Left lung (tissue), 10 donors: ENCODE measurements around the gene POMT1. TPM values are rescaled to one million over a fixed set of nuclear protein-coding genes. Genes with fewer than 3 reads are reported as not detected.

Experiments
- ATAC-seq: fragments of 200-7000 bp; cut with Tn5 transposase; one replicate; pipeline ENCODE4 v1.9.1; 2020; ENCODE audit warnings: moderate library complexity
- DNase-seq, 4 donors: peaks; one replicate each; pipeline ENCODE4 v3.0.0-alpha.2; 2013 to 2020
- H3K27ac ChIP-seq, 2 donors: fragments of 200-600 bp; sonication (generic) in 1 of 2; one replicate each; pipeline versions ENCODE4 v1.5.0 to v1.8.0; 2020 to 2021
- H3K27me3 ChIP-seq, 2 donors: fragments of 200-600 bp; sonication (generic) in 1 of 2; one replicate each; pipeline versions ENCODE4 v1.5.0 to v1.8.0; 2020 to 2021
- H3K36me3 ChIP-seq, 2 donors: fragments of 200-600 bp; sonication (generic) in 1 of 2; one replicate each; pipeline versions ENCODE4 v1.5.0 to v1.8.0; 2020 to 2021
- H3K4me1 ChIP-seq, 2 donors: fragments of 200-600 bp; one replicate each; pipeline ENCODE4 v1.8.0; 2021
- H3K4me3 ChIP-seq, 2 donors: fragments of 200-600 bp; sonication (generic) in 1 of 2; one replicate each; pipeline versions ENCODE4 v1.5.0 to v1.8.0; 2020 to 2021; ENCODE audit warnings: mild to moderate bottlenecking in 1 of 2
- H3K9me3 ChIP-seq, 2 donors: fragments of 200-600 bp; sonication (generic) in 1 of 2; one replicate each; pipeline versions ENCODE4 v1.5.0 to v1.8.0; 2020 to 2021
- intact Hi-C, 2 donors: fragments of 100-400 bp; cut with DNase I; formaldehyde crosslinking; loops; one replicate each; pipeline versions ENCODE4 v1.11.2 to v1.14.2; 2022
- polyA plus RNA-seq, 6 donors: library from polyadenylated mRNA; unstranded; fragments of 120-200 nt; gene quantifications; one replicate each; pipeline ENCODE4 v1.2.1, GENCODE V29; 2013; ENCODE audit not compliant: insufficient read length in 6 of 6
- total RNA-seq, 2 donors: library from RNA; stranded (reverse); fragmentation: NEBNext Ultra II Directional; extraction: Animal tissue kit (Norgen Biotek cat#: 25700); gene quantifications; one replicate each; pipeline ENCODE4 v1.2.1, GENCODE V29; 2021
- TF ChIP-seq, protein P1 (sequence below), 2 donors: fragments of 200-600 bp; sonication (generic) in 1 of 2; IDR thresholded peaks; one replicate each; pipeline versions ENCODE4 v1.5.0 to v1.8.0; 2021; ENCODE audit warnings: antibody characterized with exemption in 2 of 2
- donor health status: DM: no; HTN: yes; CAD: no.
- donor health status: DM: no; HTN: no; CAD: no.

The POMT1 gene
- total and polyA plus RNA-seq, 8 donors: 20.3 to 56.9 (median 39.2) TPM

DNA sequence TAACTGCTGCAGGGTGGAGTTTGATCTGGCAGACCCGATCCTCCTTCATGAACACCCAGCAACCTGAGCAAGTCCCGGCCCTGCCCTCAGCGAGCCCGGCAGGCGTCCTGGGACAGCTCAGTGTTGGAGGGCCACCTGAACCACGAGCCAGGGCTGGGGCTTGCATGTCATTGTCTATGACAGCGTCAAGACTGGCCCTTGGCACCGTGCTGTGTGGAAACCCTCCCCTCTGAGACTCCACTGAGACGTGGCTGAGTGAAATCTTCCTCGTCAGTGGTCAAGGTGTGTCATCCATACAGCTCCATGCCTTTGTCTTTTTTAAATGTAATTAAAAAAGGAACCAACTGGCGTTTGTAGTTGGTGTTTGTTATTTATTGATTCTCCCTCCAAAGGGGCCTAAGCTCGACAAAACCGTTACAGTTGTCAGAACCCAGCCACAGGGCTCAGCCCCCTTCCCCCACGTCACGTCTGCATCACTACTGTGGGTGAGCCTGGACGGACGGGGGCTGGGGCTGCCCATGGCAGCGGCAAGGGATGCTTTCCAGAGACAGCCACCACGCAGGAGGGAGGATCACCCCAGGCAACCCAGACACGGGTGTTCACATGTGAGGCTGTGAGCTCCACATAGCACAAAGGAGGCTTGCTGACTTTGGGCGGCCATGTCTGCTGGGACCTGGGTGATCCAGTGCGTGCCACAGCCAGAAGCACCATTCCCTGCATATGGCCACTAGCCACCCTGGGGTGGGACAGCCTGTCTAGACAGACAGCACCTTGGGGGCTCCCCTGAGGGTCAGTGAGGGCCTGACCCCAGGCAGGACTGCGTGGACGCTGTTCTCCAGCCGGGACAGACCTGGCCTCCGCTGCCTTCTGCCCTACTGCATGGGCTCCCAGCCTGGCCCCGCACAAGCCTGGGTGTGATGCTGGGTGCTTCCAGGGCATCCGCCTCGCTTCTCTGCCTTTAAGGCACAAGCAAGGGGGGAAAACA, 21.0 kb downstream of the POMT1 start:
- intact Hi-C loops: no loop called here
- Histone ChIP-seq H3K27me3 (no peaks in the 10 kb centered on the region), H3K4me1 (no peaks in the 10 kb centered on the region), H3K9me3 (no peaks in the 10 kb centered on the region), H3K27ac (no peak overlapping the region), H3K36me3 (peaks cover 0 to 100% of the 10 kb centered on the region in 2 donors), H3K4me3 (no peak overlapping the region)
- ATAC-seq: no peak
- TF ChIP-seq, protein P1, sequence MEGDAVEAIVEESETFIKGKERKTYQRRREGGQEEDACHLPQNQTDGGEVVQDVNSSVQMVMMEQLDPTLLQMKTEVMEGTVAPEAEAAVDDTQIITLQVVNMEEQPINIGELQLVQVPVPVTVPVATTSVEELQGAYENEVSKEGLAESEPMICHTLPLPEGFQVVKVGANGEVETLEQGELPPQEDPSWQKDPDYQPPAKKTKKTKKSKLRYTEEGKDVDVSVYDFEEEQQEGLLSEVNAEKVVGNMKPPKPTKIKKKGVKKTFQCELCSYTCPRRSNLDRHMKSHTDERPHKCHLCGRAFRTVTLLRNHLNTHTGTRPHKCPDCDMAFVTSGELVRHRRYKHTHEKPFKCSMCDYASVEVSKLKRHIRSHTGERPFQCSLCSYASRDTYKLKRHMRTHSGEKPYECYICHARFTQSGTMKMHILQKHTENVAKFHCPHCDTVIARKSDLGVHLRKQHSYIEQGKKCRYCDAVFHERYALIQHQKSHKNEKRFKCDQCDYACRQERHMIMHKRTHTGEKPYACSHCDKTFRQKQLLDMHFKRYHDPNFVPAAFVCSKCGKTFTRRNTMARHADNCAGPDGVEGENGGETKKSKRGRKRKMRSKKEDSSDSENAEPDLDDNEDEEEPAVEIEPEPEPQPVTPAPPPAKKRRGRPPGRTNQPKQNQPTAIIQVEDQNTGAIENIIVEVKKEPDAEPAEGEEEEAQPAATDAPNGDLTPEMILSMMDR (IDR thresholded peaks at IDR 0.05): no peak
- DNase-seq: no peak

DNA sequence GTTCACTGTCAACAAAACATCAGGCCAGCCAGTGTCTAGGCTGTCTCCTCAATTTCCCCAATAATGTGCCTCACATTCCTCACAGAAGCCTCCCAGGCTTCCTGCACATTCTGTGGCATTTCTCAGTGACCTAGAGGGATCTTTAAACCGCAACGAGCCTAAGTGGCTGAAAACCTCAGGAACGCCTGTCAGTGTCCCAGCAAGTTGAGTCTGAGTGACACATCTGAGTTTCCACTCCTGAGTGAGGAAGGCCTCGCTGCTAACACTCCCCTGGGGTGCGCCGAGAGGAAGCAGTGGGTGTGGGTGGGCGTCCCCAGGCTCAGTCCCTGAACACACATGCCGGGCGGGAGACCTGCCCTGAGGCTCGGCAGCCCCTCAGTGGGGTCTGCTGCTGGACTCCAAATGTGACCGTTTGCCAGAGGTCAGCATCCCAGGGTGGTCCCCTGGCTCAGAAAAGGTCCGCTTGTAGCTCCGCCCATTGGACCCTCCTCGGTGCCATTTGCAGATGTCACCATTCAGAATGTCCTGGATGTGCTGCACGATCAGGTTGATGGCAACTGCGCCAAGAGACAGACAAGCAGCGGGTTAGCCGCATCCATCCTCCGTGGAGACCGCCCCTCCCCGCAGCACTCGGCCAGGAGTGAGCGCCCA, 22.1 kb downstream of the POMT1 start:
- no peak for ATAC-seq
- TF ChIP-seq, protein P1 (IDR thresholded peaks at IDR 0.05): no peak
- DNase-seq: no peak
- Histone ChIP-seq H3K27me3 (no peaks in the 10 kb centered on the region), H3K27ac (no peak overlapping the region), H3K4me3 (no peak overlapping the region), H3K36me3 (peaks cover 0 to 99% of the 10 kb centered on the region in 2 donors), H3K9me3 (no peaks in the 10 kb centered on the region), H3K4me1 (peaks cover under 1 to 5% of the 10 kb centered on the region in 2 donors)
- intact Hi-C loops: no loop called here

DNA sequence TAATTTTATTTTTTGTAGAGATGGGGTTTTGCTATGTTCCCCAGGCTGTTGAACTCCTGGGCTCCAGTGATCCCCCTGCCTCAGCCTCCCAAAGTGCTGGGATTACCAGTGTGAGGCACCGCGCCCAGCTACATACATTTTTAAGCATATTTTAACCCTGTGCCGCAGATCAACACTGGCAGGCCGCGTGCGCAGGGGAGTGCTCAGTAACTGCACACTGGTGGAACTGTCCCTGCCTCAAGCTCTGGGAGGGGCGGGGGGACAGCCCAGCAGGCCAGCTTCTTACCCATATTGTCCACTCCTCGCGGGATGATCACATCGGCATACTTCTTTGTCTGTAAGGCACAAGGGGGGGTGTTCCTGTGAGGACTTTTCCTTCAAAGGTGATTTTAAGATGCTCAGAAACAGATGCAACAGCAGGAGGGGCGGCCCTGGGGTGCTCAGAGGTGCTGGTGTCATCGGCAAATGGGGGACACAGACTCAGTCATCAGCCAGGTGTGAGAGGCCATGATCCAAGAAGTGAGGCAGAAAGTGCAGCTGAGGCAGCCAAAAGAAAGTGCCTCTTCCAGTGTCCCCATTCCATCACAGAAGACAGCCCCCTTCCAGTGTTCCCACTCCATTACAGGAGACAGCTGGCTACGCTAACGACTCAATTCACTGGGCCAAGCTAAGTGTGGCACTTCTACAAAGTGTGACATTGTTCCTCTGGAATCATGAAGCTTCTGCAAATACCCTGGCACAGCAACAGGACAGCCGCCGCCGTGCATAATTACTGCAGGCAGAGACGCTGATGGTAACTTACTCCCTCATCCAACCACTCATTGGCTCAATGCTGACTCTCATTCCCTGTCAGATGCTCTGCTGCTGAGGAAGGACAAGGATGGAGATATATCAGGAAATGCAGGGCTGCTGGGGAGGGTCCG, 23.2 kb downstream of the POMT1 start:
- TF ChIP-seq, protein P1 (IDR thresholded peaks at IDR 0.05): no peak
- Histone ChIP-seq H3K4me3 (no peak overlapping the region), H3K27ac (no peak overlapping the region), H3K9me3 (no peaks in the 10 kb centered on the region), H3K36me3 (peaks cover 0 to 88% of the 10 kb centered on the region in 2 donors), H3K4me1 (peaks cover 7 to 14% of the 10 kb centered on the region in 2 donors), H3K27me3 (no peaks in the 10 kb centered on the region)
- DNase-seq: no peak
- ATAC-seq: no peak
- intact Hi-C loops: no loop called here

- intact Hi-C loops: no loop called here
- Histone ChIP-seq H3K4me3 (no peak overlapping the region), H3K36me3 (peaks cover 0 to 65% of the 10 kb centered on the region in 2 donors), H3K27ac (no peak overlapping the region), H3K9me3 (no peaks in the 10 kb centered on the region), H3K27me3 (no peaks in the 10 kb centered on the region), H3K4me1 (peaks cover 7 to 14% of the 10 kb centered on the region in 2 donors)
- TF ChIP-seq, protein P1 (IDR thresholded peaks at IDR 0.05): no peak
- no peak for ATAC-seq
- no peak for DNase-seq
Measured at GRCh38 chr9:131528186-131528585, 25.5 kb downstream of the POMT1 start.
